Measurements from ENCODE around the gene CBR3.

CBR3 gene

GRCh38 chr21:36155603-36156338 lies 20.9 kb downstream of the CBR3 start:
- DNase-seq (ENCODE audit: low read depth in 2 of 2), result no peak

GRCh38 chr21:36156339-36156814 lies 21.5 kb downstream of the CBR3 start:
- DNase-seq (ENCODE audit: low read depth in 2 of 2), result peak; percentile 100

GRCh38 chr21:36156815-36157670 lies 22.2 kb downstream of the CBR3 start, which contains the start of gene DOP1B:
Gene DOP1B (plus strand): TSS chr21:36156824. CDS start chr21:36164734, 7,910 bp downstream.
- peak in 1 of 2 donors; percentile 30 for DNase-seq (ENCODE audit: low read depth in 2 of 2)

GRCh38 chr21:36159356-36159921 lies 24.6 kb downstream of the CBR3 start:
- DNase-seq (ENCODE audit: low read depth in 2 of 2), result no peak

- no peak for DNase-seq (ENCODE audit: low read depth in 2 of 2)
These were observed 25.9 kb downstream of the CBR3 start for GRCh38 chr21:36160850-36161178.

- DNase-seq (ENCODE audit: low read depth in 2 of 2), result no peak
These were observed 27.8 kb downstream of the CBR3 start for GRCh38 chr21:36162631-36163030.

GRCh38 chr21:36163750-36164741 lies 29.2 kb downstream of the CBR3 start:
- DNase-seq (ENCODE audit: low read depth in 2 of 2), result no peak

GRCh38 chr21:36165356-36165755 lies 30.5 kb downstream of the CBR3 start:
- no peak for DNase-seq (ENCODE audit: low read depth in 2 of 2)

GRCh38 chr21:36166705-36167104 lies 31.8 kb downstream of the CBR3 start:
- no peak for DNase-seq (ENCODE audit: low read depth in 2 of 2)

- no peak for DNase-seq (ENCODE audit: low read depth in 2 of 2)
These were observed 32.7 kb downstream of the CBR3 start for GRCh38 chr21:36167541-36167940.

- no peak for DNase-seq (ENCODE audit: low read depth in 2 of 2)
These were observed 34.7 kb downstream of the CBR3 start for GRCh38 chr21:36169470-36170128.

GRCh38 chr21:36170823-36171222 lies 35.9 kb downstream of the CBR3 start:
- no peak for DNase-seq (ENCODE audit: low read depth in 2 of 2)

GRCh38 chr21:36171336-36171735 lies 36.5 kb downstream of the CBR3 start:
- DNase-seq (ENCODE audit: low read depth in 2 of 2), result no peak

- DNase-seq (ENCODE audit: low read depth in 2 of 2), result no peak
These were observed 37.0 kb downstream of the CBR3 start for GRCh38 chr21:36171741-36172331.

GRCh38 chr21:36174780-36175179 lies 39.9 kb downstream of the CBR3 start:
- no peak for DNase-seq (ENCODE audit: low read depth in 2 of 2)

GRCh38 chr21:36175771-36176565 lies 41.1 kb downstream of the CBR3 start:
- no peak for DNase-seq (ENCODE audit: low read depth in 2 of 2)

- DNase-seq (ENCODE audit: low read depth in 2 of 2), result no peak
These were observed 43.5 kb downstream of the CBR3 start for GRCh38 chr21:36178349-36178748.

GRCh38 chr21:36179145-36179544 lies 44.3 kb downstream of the CBR3 start:
- DNase-seq (ENCODE audit: low read depth in 2 of 2), result no peak

- no peak for DNase-seq (ENCODE audit: low read depth in 2 of 2)
These were observed 46.1 kb downstream of the CBR3 start for GRCh38 chr21:36180963-36181362.
